ENCODE data around the gene KDM8.

KDM8 gene

GRCh38 chr16:27239026-27239425, 35.7 kb downstream of the KDM8 start:
- Histone ChIP-seq H4K8ac (ENCODE audit: low read depth, low read length) (no peak overlapping the region), H2AFZ (ENCODE audit: low read length) (no peak overlapping the region), H2BK15ac (ENCODE audit: low read length) (no peak overlapping the region), H2BK120ac (ENCODE audit: low read depth, low read length) (no peak overlapping the region), H3K14ac (ENCODE audit: low read length) (no peak overlapping the region), H3K9me3 (replicated peaks in 1 of 2; ENCODE audit: control insufficient read depth in 2 of 2, insufficient read depth in 1 of 2, low read depth in 1 of 2, low read length in 2 of 2) (no peaks in the 10 kb centered on the region), H2BK5ac (ENCODE audit: low read length) (no peak overlapping the region), H3K27me3 (ENCODE audit: control insufficient read depth in 3 of 3, insufficient read depth in 3 of 3, low read depth in 1 of 3, low read length in 3 of 3) (no peaks in the 10 kb centered on the region), H3K36me3 (replicated peaks in 1 of 2; ENCODE audit: control insufficient read depth in 2 of 2, insufficient read depth in 2 of 2, low read length in 2 of 2) (peaks cover 0 to 19% of the 10 kb centered on the region in 2 donors), H4K91ac (ENCODE audit: low read depth, low read length, poor library complexity) (no peak overlapping the region), H3K18ac (ENCODE audit: low read length) (no peak overlapping the region), H3K79me1 (ENCODE audit: low read depth, low read length) (no peaks in the 10 kb centered on the region), H2AK5ac (ENCODE audit: low read depth, low read length) (no peak overlapping the region), H3K23ac (ENCODE audit: low read depth, low read length, poor library complexity) (no peak overlapping the region), H3K4ac (ENCODE audit: low read length) (no peak overlapping the region), H3K27ac (replicated peaks; ENCODE audit: low read length) (no peak overlapping the region), H3K4me2 (ENCODE audit: insufficient read depth, low read length, poor library complexity, severe bottlenecking) (no peak overlapping the region), H3K9ac (ENCODE audit: low read depth, low read length, poor library complexity) (no peak overlapping the region), H3K4me1 (ENCODE audit: control insufficient read depth in 2 of 2, insufficient read depth in 1 of 2, low read depth in 1 of 2, low read length in 2 of 2) (peaks cover 22 to 26% of the 10 kb centered on the region in 2 donors), H3K4me3 (ENCODE audit: low read length in 2 of 2) (no peak overlapping the region), H2BK12ac (ENCODE audit: low read length) (no peak overlapping the region)
- WGBS, 2 donors (ENCODE audit: extremely low coverage in 2 of 2, insufficient read length in 2 of 2, insufficient replicate concordance in 1 of 2): no CpG with 5 or more reads among the region's 5 CpGs
- no peak for DNase-seq (ENCODE audit: low spot score)

- Histone ChIP-seq H3K23ac (ENCODE audit: low read depth, low read length, poor library complexity) (no peak overlapping the region), H3K18ac (ENCODE audit: low read length) (no peak overlapping the region), H2AK5ac (ENCODE audit: low read depth, low read length) (no peak overlapping the region), H3K9ac (ENCODE audit: low read depth, low read length, poor library complexity) (no peak overlapping the region), H3K27me3 (ENCODE audit: control insufficient read depth in 3 of 3, insufficient read depth in 3 of 3, low read depth in 1 of 3, low read length in 3 of 3) (no peaks in the 10 kb centered on the region), H2BK12ac (ENCODE audit: low read length) (no peak overlapping the region), H3K9me3 (replicated peaks in 1 of 2; ENCODE audit: control insufficient read depth in 2 of 2, insufficient read depth in 1 of 2, low read depth in 1 of 2, low read length in 2 of 2) (no peaks in the 10 kb centered on the region), H3K36me3 (replicated peaks in 1 of 2; ENCODE audit: control insufficient read depth in 2 of 2, insufficient read depth in 2 of 2, low read length in 2 of 2) (peaks cover 0 to 11% of the 10 kb centered on the region in 2 donors), H3K14ac (ENCODE audit: low read length) (no peak overlapping the region), H2BK120ac (ENCODE audit: low read depth, low read length) (no peak overlapping the region), H3K27ac (replicated peaks; ENCODE audit: low read length) (no peak overlapping the region), H4K91ac (ENCODE audit: low read depth, low read length, poor library complexity) (no peak overlapping the region), H3K79me1 (ENCODE audit: low read depth, low read length) (no peaks in the 10 kb centered on the region), H2AFZ (ENCODE audit: low read length) (no peak overlapping the region), H2BK5ac (ENCODE audit: low read length) (no peak overlapping the region), H3K4me3 (ENCODE audit: low read length in 2 of 2) (no peak overlapping the region), H2BK15ac (ENCODE audit: low read length) (no peak overlapping the region), H3K4me2 (ENCODE audit: insufficient read depth, low read length, poor library complexity, severe bottlenecking) (no peak overlapping the region), H4K8ac (ENCODE audit: low read depth, low read length) (no peak overlapping the region), H3K4me1 (ENCODE audit: control insufficient read depth in 2 of 2, insufficient read depth in 1 of 2, low read depth in 1 of 2, low read length in 2 of 2) (peaks cover 22 to 26% of the 10 kb centered on the region in 2 donors), H3K4ac (ENCODE audit: low read length) (no peak overlapping the region)
- DNase-seq (ENCODE audit: low spot score): no peak
- WGBS, 2 donors (ENCODE audit: extremely low coverage in 2 of 2, insufficient read length in 2 of 2, insufficient replicate concordance in 1 of 2): no CpG with 5 or more reads among the region's 9 CpGs
These were observed 36.8 kb downstream of the KDM8 start for GRCh38 chr16:27239906-27240655.

GRCh38 chr16:27240948-27241531, 37.7 kb downstream of the KDM8 start:
- no peak overlapping the region for H3K4me2 ChIP-seq (ENCODE audit: insufficient read depth, low read length, poor library complexity, severe bottlenecking)
- H2BK5ac ChIP-seq (ENCODE audit: low read length): no peak overlapping the region
- H3K9me3 ChIP-seq (replicated peaks in 1 of 2; ENCODE audit: control insufficient read depth in 2 of 2, insufficient read depth in 1 of 2, low read depth in 1 of 2, low read length in 2 of 2): no peaks in the 10 kb centered on the region
- H3K23ac ChIP-seq (ENCODE audit: low read depth, low read length, poor library complexity): no peak overlapping the region
- H3K14ac ChIP-seq (ENCODE audit: low read length): no peak overlapping the region
- H2BK15ac ChIP-seq (ENCODE audit: low read length): no peak overlapping the region
- no peak overlapping the region for H3K27ac ChIP-seq (replicated peaks; ENCODE audit: low read length)
- H3K4me3 ChIP-seq (ENCODE audit: low read length in 2 of 2): no peak overlapping the region
- no peak overlapping the region for H3K4ac ChIP-seq (ENCODE audit: low read length)
- H3K27me3 ChIP-seq (ENCODE audit: control insufficient read depth in 3 of 3, insufficient read depth in 3 of 3, low read depth in 1 of 3, low read length in 3 of 3): no peaks in the 10 kb centered on the region
- H2AFZ ChIP-seq (ENCODE audit: low read length): no peak overlapping the region
- WGBS, 2 donors (ENCODE audit: extremely low coverage in 2 of 2, insufficient read length in 2 of 2, insufficient replicate concordance in 1 of 2): no CpG with 5 or more reads among the region's 6 CpGs
- H3K9ac ChIP-seq (ENCODE audit: low read depth, low read length, poor library complexity): no peak overlapping the region
- no peaks in the 10 kb centered on the region for H3K79me1 ChIP-seq (ENCODE audit: low read depth, low read length)
- peak overlapping the region; percentile 3 for H3K18ac ChIP-seq (ENCODE audit: low read length)
- H2BK12ac ChIP-seq (ENCODE audit: low read length): no peak overlapping the region
- H2AK5ac ChIP-seq (ENCODE audit: low read depth, low read length): no peak overlapping the region
- no peak overlapping the region for H2BK120ac ChIP-seq (ENCODE audit: low read depth, low read length)
- no peak overlapping the region for H4K91ac ChIP-seq (ENCODE audit: low read depth, low read length, poor library complexity)
- DNase-seq (ENCODE audit: low spot score): no peak
- H3K4me1 ChIP-seq (ENCODE audit: control insufficient read depth in 2 of 2, insufficient read depth in 1 of 2, low read depth in 1 of 2, low read length in 2 of 2): peaks cover 22 to 25% of the 10 kb centered on the region in 2 donors
- no peak overlapping the region for H4K8ac ChIP-seq (ENCODE audit: low read depth, low read length)
- H3K36me3 ChIP-seq (replicated peaks in 1 of 2; ENCODE audit: control insufficient read depth in 2 of 2, insufficient read depth in 2 of 2, low read length in 2 of 2): peaks cover 0 to 11% of the 10 kb centered on the region in 2 donors

GRCh38 chr16:27241658-27242057, 38.3 kb downstream of the KDM8 start:
- Histone ChIP-seq H3K27me3 (ENCODE audit: control insufficient read depth in 3 of 3, insufficient read depth in 3 of 3, low read depth in 1 of 3, low read length in 3 of 3) (no peaks in the 10 kb centered on the region), H3K36me3 (replicated peaks in 1 of 2; ENCODE audit: control insufficient read depth in 2 of 2, insufficient read depth in 2 of 2, low read length in 2 of 2) (peaks cover 0 to 11% of the 10 kb centered on the region in 2 donors), H4K8ac (ENCODE audit: low read depth, low read length) (no peak overlapping the region), H2BK12ac (ENCODE audit: low read length) (no peak overlapping the region), H3K14ac (ENCODE audit: low read length) (no peak overlapping the region), H3K79me1 (ENCODE audit: low read depth, low read length) (peaks cover 1% of the 10 kb centered on the region), H3K23ac (ENCODE audit: low read depth, low read length, poor library complexity) (no peak overlapping the region), H2BK15ac (ENCODE audit: low read length) (no peak overlapping the region), H3K27ac (replicated peaks; ENCODE audit: low read length) (no peak overlapping the region), H3K9me3 (replicated peaks in 1 of 2; ENCODE audit: control insufficient read depth in 2 of 2, insufficient read depth in 1 of 2, low read depth in 1 of 2, low read length in 2 of 2) (no peaks in the 10 kb centered on the region), H3K9ac (ENCODE audit: low read depth, low read length, poor library complexity) (no peak overlapping the region), H3K4ac (ENCODE audit: low read length) (no peak overlapping the region), H2BK5ac (ENCODE audit: low read length) (no peak overlapping the region), H3K4me2 (ENCODE audit: insufficient read depth, low read length, poor library complexity, severe bottlenecking) (no peak overlapping the region), H3K4me3 (ENCODE audit: low read length in 2 of 2) (no peak overlapping the region), H2AFZ (ENCODE audit: low read length) (no peak overlapping the region), H3K4me1 (ENCODE audit: control insufficient read depth in 2 of 2, insufficient read depth in 1 of 2, low read depth in 1 of 2, low read length in 2 of 2) (peaks cover 21 to 24% of the 10 kb centered on the region in 2 donors), H2AK5ac (ENCODE audit: low read depth, low read length) (no peak overlapping the region), H4K91ac (ENCODE audit: low read depth, low read length, poor library complexity) (no peak overlapping the region), H2BK120ac (ENCODE audit: low read depth, low read length) (no peak overlapping the region), H3K18ac (ENCODE audit: low read length) (no peak overlapping the region)
- no CpG with 5 or more reads among the region's 13 CpGs for WGBS, 2 donors (ENCODE audit: extremely low coverage in 2 of 2, insufficient read length in 2 of 2, insufficient replicate concordance in 1 of 2)
- DNase-seq (ENCODE audit: low spot score): no peak
